ENCODE data around the gene PARP11.

Gene PARP11, protein sequence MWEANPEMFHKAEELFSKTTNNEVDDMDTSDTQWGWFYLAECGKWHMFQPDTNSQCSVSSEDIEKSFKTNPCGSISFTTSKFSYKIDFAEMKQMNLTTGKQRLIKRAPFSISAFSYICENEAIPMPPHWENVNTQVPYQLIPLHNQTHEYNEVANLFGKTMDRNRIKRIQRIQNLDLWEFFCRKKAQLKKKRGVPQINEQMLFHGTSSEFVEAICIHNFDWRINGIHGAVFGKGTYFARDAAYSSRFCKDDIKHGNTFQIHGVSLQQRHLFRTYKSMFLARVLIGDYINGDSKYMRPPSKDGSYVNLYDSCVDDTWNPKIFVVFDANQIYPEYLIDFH

GRCh38 chr12:3872800-3873636, at the start of gene PARP11:
PARP11 (minus strand) TSS chr12:3873399; CDS start chr12:3873229, 170 bp downstream.
- Histone ChIP-seq H3K36me3 (ENCODE audit: control insufficient read depth in 5 of 5, insufficient read depth in 5 of 5, low read length in 5 of 5) (peaks cover 0 to 3% (median 0%) of the 10 kb centered on the region in 5 donors), H3K27ac (ENCODE audit: low read depth, low read length) (peak within 1 kb of the TSS; percentile 85), H3K4me3 (ENCODE audit: low read depth in 1 of 5, low read length in 5 of 5) (peak within 1 kb of the TSS; percentile 78 to 95 (median 91)), H3K27me3 (ENCODE audit: control insufficient read depth in 5 of 5, insufficient read depth in 4 of 5, low read length in 5 of 5) (peaks cover 0 to 3% (median 0%) of the 10 kb centered on the region in 5 donors), H3K4me1 (ENCODE audit: control insufficient read depth in 5 of 5, insufficient read depth in 5 of 5, low read length in 5 of 5) (peaks cover 0 to 29% (median 23%) of the 10 kb centered on the region in 5 donors), H3K9ac (ENCODE audit: low read length in 5 of 5) (peak within 1 kb of the TSS; percentile 85 to 94 (median 88)), H3K9me3 (ENCODE audit: control insufficient read depth in 5 of 5, low read length in 5 of 5) (no peaks in the 10 kb centered on the region)

- Histone ChIP-seq H3K27me3 (ENCODE audit: control insufficient read depth in 5 of 5, insufficient read depth in 4 of 5, low read length in 5 of 5) (peaks cover 11 to 30% (median 17%) of the 10 kb centered on the region in 5 donors), H3K4me3 (ENCODE audit: low read depth in 1 of 5, low read length in 5 of 5) (no peak overlapping the region), H3K9me3 (ENCODE audit: control insufficient read depth in 5 of 5, low read length in 5 of 5) (no peaks in the 10 kb centered on the region), H3K9ac (ENCODE audit: low read length in 5 of 5) (no peak overlapping the region), H3K27ac (ENCODE audit: low read depth, low read length) (no peak overlapping the region), H3K4me1 (ENCODE audit: control insufficient read depth in 5 of 5, insufficient read depth in 5 of 5, low read length in 5 of 5) (no peaks in the 10 kb centered on the region), H3K36me3 (ENCODE audit: control insufficient read depth in 5 of 5, insufficient read depth in 5 of 5, low read length in 5 of 5) (no peaks in the 10 kb centered on the region)
Observed at GRCh38 chr12:3922033-3922432, 48.8 kb upstream of the PARP11 start.

DNA sequence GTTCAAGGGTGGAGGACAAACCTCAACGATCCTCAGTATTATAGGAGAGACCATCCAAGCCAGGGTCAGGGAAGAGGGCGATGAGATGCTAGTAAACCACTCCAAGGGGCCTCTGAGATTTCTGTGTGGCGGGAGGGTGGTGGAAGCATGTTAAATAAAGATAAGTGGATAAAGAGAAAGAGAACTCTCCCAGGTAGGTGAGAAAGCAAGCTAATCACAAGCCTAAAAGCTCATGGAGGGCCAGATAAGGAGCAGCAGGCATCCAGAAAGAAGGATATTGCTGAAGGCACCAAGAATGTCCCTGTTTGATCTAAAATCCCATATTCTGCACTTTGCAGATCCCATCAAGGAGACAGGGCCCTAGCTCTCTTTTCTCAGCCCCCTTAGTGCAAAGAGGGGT, 48.3 kb upstream of the PARP11 start:
- Histone ChIP-seq H3K4me3 (ENCODE audit: low read depth in 1 of 5, low read length in 5 of 5) (no peak overlapping the region), H3K9me3 (ENCODE audit: control insufficient read depth in 5 of 5, low read length in 5 of 5) (no peaks in the 10 kb centered on the region), H3K27ac (ENCODE audit: low read depth, low read length) (no peak overlapping the region), H3K4me1 (ENCODE audit: control insufficient read depth in 5 of 5, insufficient read depth in 5 of 5, low read length in 5 of 5) (no peaks in the 10 kb centered on the region), H3K36me3 (ENCODE audit: control insufficient read depth in 5 of 5, insufficient read depth in 5 of 5, low read length in 5 of 5) (no peaks in the 10 kb centered on the region), H3K27me3 (ENCODE audit: control insufficient read depth in 5 of 5, insufficient read depth in 4 of 5, low read length in 5 of 5) (peaks cover 11 to 30% (median 17%) of the 10 kb centered on the region in 5 donors), H3K9ac (ENCODE audit: low read length in 5 of 5) (no peak overlapping the region)

DNA sequence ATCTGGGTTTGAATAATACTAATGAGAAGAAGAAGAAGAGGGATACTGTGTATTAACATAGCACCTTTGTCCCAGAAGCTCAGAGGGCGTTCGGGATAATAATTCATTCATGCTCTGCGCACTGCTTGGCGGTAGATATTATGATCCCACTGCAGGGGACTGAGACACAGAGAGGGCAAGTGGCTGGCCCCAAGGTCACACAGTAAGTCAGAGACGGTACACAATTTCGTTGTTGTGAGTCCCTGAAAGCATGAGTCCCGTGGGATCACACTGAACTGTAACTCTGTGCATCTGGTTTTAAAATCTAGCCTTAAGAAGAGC, 47.9 kb upstream of the PARP11 start:
- Histone ChIP-seq H3K27me3 (ENCODE audit: control insufficient read depth in 5 of 5, insufficient read depth in 4 of 5, low read length in 5 of 5) (peaks cover 11 to 30% (median 17%) of the 10 kb centered on the region in 5 donors), H3K4me1 (ENCODE audit: control insufficient read depth in 5 of 5, insufficient read depth in 5 of 5, low read length in 5 of 5) (no peaks in the 10 kb centered on the region), H3K9me3 (ENCODE audit: control insufficient read depth in 5 of 5, low read length in 5 of 5) (no peaks in the 10 kb centered on the region), H3K9ac (ENCODE audit: low read length in 5 of 5) (no peak overlapping the region), H3K4me3 (ENCODE audit: low read depth in 1 of 5, low read length in 5 of 5) (no peak overlapping the region), H3K36me3 (ENCODE audit: control insufficient read depth in 5 of 5, insufficient read depth in 5 of 5, low read length in 5 of 5) (no peaks in the 10 kb centered on the region), H3K27ac (ENCODE audit: low read depth, low read length) (no peak overlapping the region)

DNA sequence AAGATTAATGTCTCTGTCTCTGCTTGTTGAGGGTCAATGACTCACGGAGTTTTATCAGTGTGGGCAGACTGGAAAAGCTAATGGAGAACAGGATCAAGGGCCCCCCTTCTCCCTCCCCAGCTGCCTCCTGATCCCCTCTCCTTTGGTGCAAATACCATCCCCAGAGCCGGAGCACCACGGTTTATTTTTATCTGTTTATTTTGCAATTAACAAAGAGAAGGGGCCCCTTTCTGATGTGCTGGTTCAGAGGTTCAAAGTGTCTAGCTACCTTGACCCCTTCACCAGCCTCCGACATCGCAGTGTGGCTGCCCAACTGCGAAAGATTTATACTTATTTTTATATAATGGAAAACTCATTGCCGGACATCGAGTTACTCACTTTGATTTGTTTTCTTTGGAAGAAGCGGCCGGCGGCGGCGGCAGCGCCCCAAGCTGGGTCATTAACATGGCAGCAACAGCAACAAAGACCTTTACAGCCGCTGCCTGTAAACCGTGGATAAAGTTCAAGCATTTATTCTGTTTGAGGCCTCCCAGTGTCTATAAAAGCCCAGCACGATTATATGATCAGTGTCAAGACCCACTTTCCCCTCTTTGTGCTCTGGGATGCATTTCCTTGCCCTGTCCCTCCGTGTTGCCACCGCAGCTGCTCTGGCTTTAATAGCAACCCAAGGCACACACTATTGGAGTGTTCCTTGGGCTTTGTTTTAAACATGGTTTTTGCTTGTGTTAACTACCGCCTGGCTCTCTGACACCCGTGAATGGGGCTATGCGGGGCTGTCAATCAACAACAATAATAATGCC, 47.4 kb upstream of the PARP11 start:
- no peaks in the 10 kb centered on the region for H3K4me1 ChIP-seq (ENCODE audit: control insufficient read depth in 5 of 5, insufficient read depth in 5 of 5, low read length in 5 of 5)
- no peak overlapping the region for H3K9ac ChIP-seq (ENCODE audit: low read length in 5 of 5)
- H3K27ac ChIP-seq (ENCODE audit: low read depth, low read length), result no peak overlapping the region
- no peak overlapping the region for H3K4me3 ChIP-seq (ENCODE audit: low read depth in 1 of 5, low read length in 5 of 5)
- no peaks in the 10 kb centered on the region for H3K36me3 ChIP-seq (ENCODE audit: control insufficient read depth in 5 of 5, insufficient read depth in 5 of 5, low read length in 5 of 5)
- peaks cover 7 to 30% (median 17%) of the 10 kb centered on the region in 5 donors for H3K27me3 ChIP-seq (ENCODE audit: control insufficient read depth in 5 of 5, insufficient read depth in 4 of 5, low read length in 5 of 5)
- no peaks in the 10 kb centered on the region for H3K9me3 ChIP-seq (ENCODE audit: control insufficient read depth in 5 of 5, low read length in 5 of 5)

DNA sequence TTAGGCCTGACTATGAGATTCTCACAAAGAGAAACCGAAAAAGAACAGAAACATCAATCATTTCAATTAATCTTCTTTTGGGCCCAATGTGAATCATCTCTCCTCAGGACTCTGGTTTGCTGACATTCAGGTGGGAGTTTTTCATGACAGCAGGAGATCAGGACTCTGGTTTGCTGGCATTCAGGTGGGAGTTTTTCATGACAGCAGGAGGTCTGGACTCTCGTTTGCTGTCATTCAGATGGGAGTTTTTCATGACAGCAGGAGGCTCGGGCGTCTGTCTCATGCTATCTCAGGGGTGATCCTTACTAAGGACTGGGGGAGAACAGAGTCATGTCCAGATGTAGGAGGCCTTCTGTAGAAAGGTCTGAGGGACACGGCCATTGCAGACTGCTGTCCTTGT, 40.1 kb upstream of the PARP11 start:
- Histone ChIP-seq H3K9ac (ENCODE audit: low read length in 5 of 5) (no peak overlapping the region), H3K4me1 (ENCODE audit: control insufficient read depth in 5 of 5, insufficient read depth in 5 of 5, low read length in 5 of 5) (no peaks in the 10 kb centered on the region), H3K27me3 (ENCODE audit: control insufficient read depth in 5 of 5, insufficient read depth in 4 of 5, low read length in 5 of 5) (peaks cover 0 to 3% (median 0%) of the 10 kb centered on the region in 5 donors), H3K27ac (ENCODE audit: low read depth, low read length) (no peak overlapping the region), H3K36me3 (ENCODE audit: control insufficient read depth in 5 of 5, insufficient read depth in 5 of 5, low read length in 5 of 5) (no peaks in the 10 kb centered on the region), H3K9me3 (ENCODE audit: control insufficient read depth in 5 of 5, low read length in 5 of 5) (peaks cover 0 to 4% (median 3%) of the 10 kb centered on the region in 5 donors), H3K4me3 (ENCODE audit: low read depth in 1 of 5, low read length in 5 of 5) (no peak overlapping the region)

DNA sequence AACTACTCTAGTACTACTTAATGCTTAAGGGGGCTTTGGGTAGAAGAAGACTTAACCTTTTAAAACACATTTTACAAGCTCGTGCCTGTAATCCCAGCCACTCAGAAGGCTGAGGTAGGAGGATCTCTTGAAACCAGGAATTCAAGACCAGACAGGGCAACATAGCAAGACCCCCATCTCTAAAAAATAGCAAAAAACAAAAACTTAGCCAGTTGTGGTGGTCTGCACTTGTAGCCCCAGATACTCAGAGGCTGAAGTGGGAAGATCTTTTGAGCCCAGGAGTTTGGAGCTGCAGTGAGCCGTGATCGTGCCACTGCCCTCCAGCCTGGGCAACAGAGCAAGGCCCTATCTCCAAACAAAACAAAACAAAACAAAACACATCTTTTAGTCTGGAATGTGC, 39.7 kb upstream of the PARP11 start:
- Histone ChIP-seq H3K27me3 (ENCODE audit: control insufficient read depth in 5 of 5, insufficient read depth in 4 of 5, low read length in 5 of 5) (peaks cover 0 to 3% (median 0%) of the 10 kb centered on the region in 5 donors), H3K36me3 (ENCODE audit: control insufficient read depth in 5 of 5, insufficient read depth in 5 of 5, low read length in 5 of 5) (no peaks in the 10 kb centered on the region), H3K4me1 (ENCODE audit: control insufficient read depth in 5 of 5, insufficient read depth in 5 of 5, low read length in 5 of 5) (no peaks in the 10 kb centered on the region), H3K9ac (ENCODE audit: low read length in 5 of 5) (no peak overlapping the region), H3K9me3 (ENCODE audit: control insufficient read depth in 5 of 5, low read length in 5 of 5) (peaks cover 0 to 4% (median 3%) of the 10 kb centered on the region in 5 donors), H3K4me3 (ENCODE audit: low read depth in 1 of 5, low read length in 5 of 5) (no peak overlapping the region), H3K27ac (ENCODE audit: low read depth, low read length) (no peak overlapping the region)

DNA sequence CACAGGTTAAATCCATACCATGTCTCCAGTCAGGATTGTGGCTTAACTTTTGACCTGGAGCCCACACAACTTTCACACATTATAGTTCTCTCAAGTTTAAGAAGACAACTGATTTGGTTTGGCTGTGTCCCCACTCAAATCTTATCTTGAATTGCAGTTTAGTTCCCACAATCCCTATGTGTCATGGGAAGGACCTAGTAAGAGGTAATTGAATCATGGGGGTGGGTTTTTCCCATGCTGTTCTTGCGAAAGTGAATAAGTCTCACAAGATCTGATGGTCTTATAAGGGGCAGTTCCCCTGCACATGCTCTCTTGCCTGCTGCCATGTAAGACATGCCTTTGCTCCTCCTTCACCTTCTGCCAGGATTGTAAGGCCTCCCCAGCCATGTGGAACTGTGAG, 38.2 kb upstream of the PARP11 start:
- no peaks in the 10 kb centered on the region for H3K4me1 ChIP-seq (ENCODE audit: control insufficient read depth in 5 of 5, insufficient read depth in 5 of 5, low read length in 5 of 5)
- H3K27ac ChIP-seq (ENCODE audit: low read depth, low read length), result no peak overlapping the region
- no peaks in the 10 kb centered on the region for H3K36me3 ChIP-seq (ENCODE audit: control insufficient read depth in 5 of 5, insufficient read depth in 5 of 5, low read length in 5 of 5)
- peaks cover 0 to 4% (median 3%) of the 10 kb centered on the region in 5 donors for H3K9me3 ChIP-seq (ENCODE audit: control insufficient read depth in 5 of 5, low read length in 5 of 5)
- peaks cover 0 to 4% (median 0%) of the 10 kb centered on the region in 5 donors for H3K27me3 ChIP-seq (ENCODE audit: control insufficient read depth in 5 of 5, insufficient read depth in 4 of 5, low read length in 5 of 5)
- H3K4me3 ChIP-seq (ENCODE audit: low read depth in 1 of 5, low read length in 5 of 5), result no peak overlapping the region
- no peak overlapping the region for H3K9ac ChIP-seq (ENCODE audit: low read length in 5 of 5)

- no peak overlapping the region for H3K9ac ChIP-seq (ENCODE audit: low read length in 5 of 5)
- no peak overlapping the region for H3K4me3 ChIP-seq (ENCODE audit: low read depth in 1 of 5, low read length in 5 of 5)
- H3K36me3 ChIP-seq (ENCODE audit: control insufficient read depth in 5 of 5, insufficient read depth in 5 of 5, low read length in 5 of 5), result no peaks in the 10 kb centered on the region
- H3K27me3 ChIP-seq (ENCODE audit: control insufficient read depth in 5 of 5, insufficient read depth in 4 of 5, low read length in 5 of 5), result peaks cover 0 to 4% (median 0%) of the 10 kb centered on the region in 5 donors
- no peak overlapping the region for H3K27ac ChIP-seq (ENCODE audit: low read depth, low read length)
- no peaks in the 10 kb centered on the region for H3K4me1 ChIP-seq (ENCODE audit: control insufficient read depth in 5 of 5, insufficient read depth in 5 of 5, low read length in 5 of 5)
- no peaks in the 10 kb centered on the region for H3K9me3 ChIP-seq (ENCODE audit: control insufficient read depth in 5 of 5, low read length in 5 of 5)
Observed at GRCh38 chr12:3905664-3906063, 32.5 kb upstream of the PARP11 start.
